GM21360 (cell line): Measurements from ENCODE around the gene NUDT22.
"Not testable (repeated sequence)": the region's sequence is repeated elsewhere in the genome, so short reads cannot be mapped to it uniquely, and the experiment has no call there.

Source experiments
- ATAC-seq: cut with Tn5 transposase; IDR thresholded peaks from one replicate; pipeline ENCODE4 v1.9.1; 2021; ENCODE audit warnings: mild to moderate bottlenecking, moderate library complexity; ENCODE audit not compliant: unreplicated experiment

Gene NUDT22

GRCh38 chr11:64241241-64241490 is 15.1 kb downstream of the NUDT22 start:
- peak; percentile 60 for ATAC-seq

- peak; percentile 53 for ATAC-seq
These were observed 15.7 kb downstream of the NUDT22 start for GRCh38 chr11:64241491-64242374.

GRCh38 chr11:64243236-64243854 is 17.3 kb downstream of the NUDT22 start:
- no peak for ATAC-seq

- no peak for ATAC-seq
These were observed 18.0 kb downstream of the NUDT22 start for GRCh38 chr11:64244107-64244506.

GRCh38 chr11:64244966-64245365 is 18.9 kb downstream of the NUDT22 start:
- ATAC-seq = no peak

- ATAC-seq = no peak
These were observed 19.3 kb downstream of the NUDT22 start for GRCh38 chr11:64245401-64245796.

- ATAC-seq = no peak
These were observed 19.9 kb downstream of the NUDT22 start for GRCh38 chr11:64245797-64246620.

GRCh38 chr11:64246621-64246870 is 20.5 kb downstream of the NUDT22 start:
- ATAC-seq = not testable (repeated sequence)

- ATAC-seq = no peak
These were observed 21.0 kb downstream of the NUDT22 start, which contains the start of gene PPP1R14B for GRCh38 chr11:64246871-64247728. TSS of gene PPP1R14B (minus strand) at chr11:64246943. CDS start at chr11:64246673, 270 bp downstream.

GRCh38 chr11:64247729-64248531 is 21.9 kb downstream of the NUDT22 start:
- no peak for ATAC-seq

- no peak for ATAC-seq
These were observed 22.5 kb downstream of the NUDT22 start for GRCh38 chr11:64248578-64248977.

- no peak for ATAC-seq
These were observed 23.0 kb downstream of the NUDT22 start for GRCh38 chr11:64249038-64249437.

- ATAC-seq = no peak
These were observed 23.7 kb downstream of the NUDT22 start for GRCh38 chr11:64249563-64250414.

- ATAC-seq = no peak
These were observed 24.4 kb downstream of the NUDT22 start for GRCh38 chr11:64250415-64251015.

- peak; percentile 36 for ATAC-seq
These were observed 25.1 kb downstream of the NUDT22 start, which contains the start of gene PLCB3 for GRCh38 chr11:64251016-64251752. TSS of gene PLCB3 (plus strand) at chr11:64251530. CDS start at chr11:64251650, 120 bp downstream.

- no peak for ATAC-seq
These were observed 25.6 kb downstream of the NUDT22 start for GRCh38 chr11:64251753-64252002.

GRCh38 chr11:64252003-64252872 is 26.2 kb downstream of the NUDT22 start:
- ATAC-seq = no peak
